ENCODE data around the gene RAP1GDS1. TPM values are rescaled to one million over a fixed set of nuclear protein-coding genes. Genes with fewer than 3 reads are reported as not detected.

RAP1GDS1 gene
- total RNA-seq, 1 donor from 2014 or later = 66.3 TPM

DNA sequence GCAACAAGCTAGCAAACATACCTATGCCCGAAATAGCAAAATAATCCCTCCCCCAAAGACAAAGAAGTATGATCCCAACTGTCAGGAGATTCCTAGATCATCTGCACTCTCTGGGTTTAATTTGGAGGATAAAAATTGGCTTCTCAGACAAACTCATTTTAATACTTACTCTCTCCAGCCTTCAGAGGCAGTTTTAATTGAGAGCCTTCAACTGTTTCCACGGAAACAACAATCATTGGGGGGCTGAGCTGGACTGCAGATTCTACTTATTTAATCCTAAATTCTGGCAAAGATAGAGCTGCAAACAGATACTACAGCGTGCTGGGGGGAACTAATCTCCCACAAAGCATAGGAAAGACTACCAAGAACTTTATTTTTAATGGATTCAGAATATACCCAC, 229.1 kb downstream of the RAP1GDS1 start:
- DNase-seq (ENCODE audit: low read depth) = no peak
- TF ChIP-seq, protein P1, sequence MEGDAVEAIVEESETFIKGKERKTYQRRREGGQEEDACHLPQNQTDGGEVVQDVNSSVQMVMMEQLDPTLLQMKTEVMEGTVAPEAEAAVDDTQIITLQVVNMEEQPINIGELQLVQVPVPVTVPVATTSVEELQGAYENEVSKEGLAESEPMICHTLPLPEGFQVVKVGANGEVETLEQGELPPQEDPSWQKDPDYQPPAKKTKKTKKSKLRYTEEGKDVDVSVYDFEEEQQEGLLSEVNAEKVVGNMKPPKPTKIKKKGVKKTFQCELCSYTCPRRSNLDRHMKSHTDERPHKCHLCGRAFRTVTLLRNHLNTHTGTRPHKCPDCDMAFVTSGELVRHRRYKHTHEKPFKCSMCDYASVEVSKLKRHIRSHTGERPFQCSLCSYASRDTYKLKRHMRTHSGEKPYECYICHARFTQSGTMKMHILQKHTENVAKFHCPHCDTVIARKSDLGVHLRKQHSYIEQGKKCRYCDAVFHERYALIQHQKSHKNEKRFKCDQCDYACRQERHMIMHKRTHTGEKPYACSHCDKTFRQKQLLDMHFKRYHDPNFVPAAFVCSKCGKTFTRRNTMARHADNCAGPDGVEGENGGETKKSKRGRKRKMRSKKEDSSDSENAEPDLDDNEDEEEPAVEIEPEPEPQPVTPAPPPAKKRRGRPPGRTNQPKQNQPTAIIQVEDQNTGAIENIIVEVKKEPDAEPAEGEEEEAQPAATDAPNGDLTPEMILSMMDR (IDR thresholded peaks at IDR 0.05; ENCODE audit: insufficient read depth, low read length, severe bottlenecking) = no peak

DNA sequence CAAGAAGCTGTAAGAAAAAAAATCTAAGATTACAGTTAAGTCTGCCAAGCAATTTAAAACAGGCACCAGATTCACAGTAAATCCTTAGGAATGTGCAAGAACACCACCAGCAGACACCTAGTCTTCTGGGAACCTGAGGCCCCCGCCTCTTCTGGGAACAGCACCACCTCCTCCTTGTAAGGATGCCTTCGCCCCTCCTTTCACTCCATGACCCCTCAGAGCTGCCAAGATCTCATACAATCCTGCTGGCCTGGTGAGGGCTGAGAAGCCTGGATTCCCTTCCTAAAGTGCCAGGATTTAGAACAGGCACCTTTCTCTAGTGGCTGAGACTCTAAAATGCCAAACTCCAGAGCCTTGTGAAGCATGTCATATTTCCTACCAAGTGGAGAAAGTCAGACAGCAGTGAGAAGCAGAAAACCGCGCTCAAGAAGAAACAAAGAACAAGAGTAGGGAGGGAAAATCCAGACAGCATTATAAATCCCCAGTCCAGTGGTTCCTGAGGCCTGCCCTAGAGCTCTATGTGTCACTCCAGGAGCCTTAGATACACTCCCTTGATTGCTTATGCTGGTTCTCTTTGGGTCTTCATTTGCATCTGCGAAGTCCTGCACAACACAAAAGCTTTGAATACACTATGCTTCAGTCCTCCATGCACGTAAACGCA, 230.8 kb downstream of the RAP1GDS1 start:
- no peak for DNase-seq (ENCODE audit: low read depth)
- Histone ChIP-seq H3K27me3 (ENCODE audit: control insufficient read depth, insufficient read depth, low read length) (no peaks in the 10 kb centered on the region), H3K4me3 (ENCODE audit: low read depth, low read length) (no peak overlapping the region), H3K36me3 (ENCODE audit: control insufficient read depth, insufficient read depth, low read length) (peaks cover 2% of the 10 kb centered on the region)
- TF ChIP-seq, protein P1 (IDR thresholded peaks at IDR 0.05; ENCODE audit: insufficient read depth, low read length, severe bottlenecking) = no peak
- no peak for FAIRE-seq

More for the DNA sequence above, 229.1 kb downstream of the RAP1GDS1 start:
- Histone ChIP-seq H3K27me3 (ENCODE audit: control insufficient read depth, insufficient read depth, low read length) (no peaks in the 10 kb centered on the region), H3K4me3 (ENCODE audit: low read depth, low read length) (no peak overlapping the region), H3K36me3 (ENCODE audit: control insufficient read depth, insufficient read depth, low read length) (no peaks in the 10 kb centered on the region)
- FAIRE-seq = no peak

DNA sequence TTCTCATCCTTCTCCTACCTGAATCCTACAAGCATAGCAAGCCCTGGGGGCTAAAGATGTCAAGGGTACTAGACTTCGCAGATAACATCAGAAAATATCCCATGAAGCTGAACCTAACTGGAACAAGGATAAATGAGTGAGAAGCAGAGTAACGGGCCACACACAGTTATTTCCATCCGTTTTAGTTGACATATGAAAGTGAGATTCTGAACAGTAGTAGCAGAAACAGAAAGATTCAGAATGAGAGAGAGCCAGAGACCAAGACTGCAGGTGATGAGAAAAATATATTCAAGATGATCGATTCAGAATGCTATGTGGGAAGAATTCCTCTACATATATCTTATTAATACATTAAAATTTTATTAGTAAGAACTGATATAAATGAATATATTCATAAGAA, 232.1 kb downstream of the RAP1GDS1 start:
- H3K27me3 ChIP-seq (ENCODE audit: control insufficient read depth, insufficient read depth, low read length) = no peaks in the 10 kb centered on the region

More for the DNA sequence above, 232.1 kb downstream of the RAP1GDS1 start:
- no peak overlapping the region for H3K4me3 ChIP-seq (ENCODE audit: low read depth, low read length)
- FAIRE-seq = no peak
- DNase-seq (ENCODE audit: low read depth) = no peak
- peaks cover 2% of the 10 kb centered on the region for H3K36me3 ChIP-seq (ENCODE audit: control insufficient read depth, insufficient read depth, low read length)
- TF ChIP-seq, protein P1 (IDR thresholded peaks at IDR 0.05; ENCODE audit: insufficient read depth, low read length, severe bottlenecking) = no peak

Other genes starting within 250 kb of the RAP1GDS1 start
- gene STPG2, start 117.9 kb upstream of the RAP1GDS1 start, total RNA-seq = 0.13 TPM in 1 of 2 replicates, not detected in the other

Data from bronchial epithelial cell (primary cell).